ENCODE data around the gene NR1I2. TPM values are rescaled to one million over a fixed set of nuclear protein-coding genes. Genes with fewer than 3 reads are reported as not detected.

Gene NR1I2
- polyA plus RNA-seq, 3 donors, result 0.07 TPM; not detected in 2

GRCh38 chr3:119778811-119779210, 3.1 kb upstream of the NR1I2 start:
- Histone ChIP-seq H3K9me3 (replicated peaks in 1 of 2; ENCODE audit: control insufficient read depth in 1 of 2, insufficient read depth in 1 of 2, low read length in 2 of 2) (no peaks in the 10 kb centered on the region), H3K36me3 (replicated peaks in 1 of 2; ENCODE audit: control insufficient read depth in 1 of 2, insufficient read depth in 2 of 2, low read length in 2 of 2) (no peaks in the 10 kb centered on the region), H3K9ac (ENCODE audit: insufficient read depth, low read length, poor library complexity, severe bottlenecking) (no peak overlapping the region), H2AFZ (ENCODE audit: insufficient read depth, low read depth, low read length, poor library complexity, severe bottlenecking) (no peak overlapping the region), H3K27ac (ENCODE audit: low read depth in 1 of 2, low read length in 2 of 2) (no peak overlapping the region), H3K4me2 (replicated peaks; ENCODE audit: extremely low read depth, low read length, poor library complexity, severe bottlenecking) (no peak overlapping the region), H3K4me1 (ENCODE audit: control insufficient read depth in 1 of 2, insufficient read depth in 2 of 2, low read length in 2 of 2) (peaks cover 23 to 27% of the 10 kb centered on the region in 2 donors), H3K79me2 (ENCODE audit: insufficient read depth, low read length) (no peaks in the 10 kb centered on the region), H4K20me1 (ENCODE audit: insufficient read depth, low read length) (no peaks in the 10 kb centered on the region), H3K4me3 (replicated peaks in 1 of 3; ENCODE audit: low read depth in 2 of 3, low read length in 3 of 3) (no peak overlapping the region), H3K27me3 (ENCODE audit: control insufficient read depth in 2 of 2, insufficient read depth in 2 of 2, low read length in 2 of 2) (no peaks in the 10 kb centered on the region)
- no peak for DNase-seq
- intact Hi-C loops (cut with micrococcal nuclease), result no loop called here
- Mint-ChIP-seq H3K4me3 (no peak overlapping the region), H3K9me3 (peaks cover 0 to 7% (median 4%) of the 10 kb centered on the region in 7 donors), H3K36me3 (no peaks in the 10 kb centered on the region), H3K27me3 (ENCODE audit: low read depth in 3 of 3) (no peaks in the 10 kb centered on the region), H3K4me1 (peaks cover 38% of the 10 kb centered on the region), H3K27ac (no peak overlapping the region)
- no peak for TF ChIP-seq CTCF (IDR thresholded peaks at IDR 0.05)
- no CpG with 5 or more reads among the region's 2 CpGs for WGBS (ENCODE audit: insufficient coverage)

DNA sequence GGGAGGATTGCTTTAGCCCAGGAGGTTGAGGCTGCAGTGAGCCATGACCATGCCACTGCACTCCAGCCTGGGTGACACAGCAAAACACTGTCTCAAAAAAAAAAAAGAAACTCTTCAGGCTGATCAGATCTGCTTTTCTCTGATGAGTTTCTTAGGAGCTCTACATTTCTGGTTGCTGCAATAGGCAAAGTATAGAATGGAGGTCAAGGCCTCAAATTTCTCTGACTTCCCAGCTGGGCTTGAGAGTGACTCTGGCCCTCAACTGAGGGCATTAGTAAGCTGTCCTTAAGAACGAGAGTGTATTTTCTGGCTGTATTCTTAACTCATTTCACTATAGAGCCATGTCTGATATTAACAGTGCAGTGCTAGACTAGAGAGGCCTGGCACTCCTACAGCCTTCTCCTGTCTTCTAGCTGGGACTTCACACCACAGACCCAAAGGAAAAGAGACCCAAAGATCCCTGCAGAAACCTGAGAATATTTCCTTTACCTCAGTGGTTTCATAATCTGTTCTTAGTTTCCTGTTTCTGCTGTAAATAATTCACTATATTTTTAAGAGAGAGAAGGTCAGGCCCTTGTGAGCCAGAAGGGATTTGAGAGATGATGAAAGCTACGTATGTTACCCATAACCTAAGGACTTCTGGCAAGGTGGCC, 2.0 kb upstream of the NR1I2 start:
- Histone ChIP-seq H3K27me3 (ENCODE audit: control insufficient read depth in 2 of 2, insufficient read depth in 2 of 2, low read length in 2 of 2) (no peaks in the 10 kb centered on the region), H4K20me1 (ENCODE audit: insufficient read depth, low read length) (no peaks in the 10 kb centered on the region), H2AFZ (ENCODE audit: insufficient read depth, low read depth, low read length, poor library complexity, severe bottlenecking) (no peak overlapping the region), H3K4me3 (replicated peaks in 1 of 3; ENCODE audit: low read depth in 2 of 3, low read length in 3 of 3) (no peak overlapping the region), H3K4me1 (ENCODE audit: control insufficient read depth in 1 of 2, insufficient read depth in 2 of 2, low read length in 2 of 2) (peaks cover 20 to 27% of the 10 kb centered on the region in 2 donors), H3K4me2 (replicated peaks; ENCODE audit: extremely low read depth, low read length, poor library complexity, severe bottlenecking) (no peak overlapping the region), H3K9ac (ENCODE audit: insufficient read depth, low read length, poor library complexity, severe bottlenecking) (no peak overlapping the region), H3K36me3 (replicated peaks in 1 of 2; ENCODE audit: control insufficient read depth in 1 of 2, insufficient read depth in 2 of 2, low read length in 2 of 2) (no peaks in the 10 kb centered on the region), H3K79me2 (ENCODE audit: insufficient read depth, low read length) (no peaks in the 10 kb centered on the region), H3K27ac (ENCODE audit: low read depth in 1 of 2, low read length in 2 of 2) (peak overlapping the region in 1 of 2 donors; percentile 60), H3K9me3 (replicated peaks in 1 of 2; ENCODE audit: control insufficient read depth in 1 of 2, insufficient read depth in 1 of 2, low read length in 2 of 2) (no peaks in the 10 kb centered on the region)
- H3K27ac Mint-ChIP-seq, result peak overlapping the region in 5 of 7 donors; percentile 19 to 77 (median 59)
- TF ChIP-seq CTCF (IDR thresholded peaks at IDR 0.05), result no peak
- no peaks in the 10 kb centered on the region for H3K36me3 Mint-ChIP-seq
- H3K4me3 Mint-ChIP-seq, result no peak overlapping the region
- DNase-seq, result no peak
- no peaks in the 10 kb centered on the region for H3K27me3 Mint-ChIP-seq (ENCODE audit: low read depth in 3 of 3)
- intact Hi-C loops (cut with micrococcal nuclease), result no loop called here
- H3K4me1 Mint-ChIP-seq, result peaks cover 37% of the 10 kb centered on the region
- WGBS (ENCODE audit: insufficient coverage), result no CpG with 5 or more reads among the region's 2 CpGs
- H3K9me3 Mint-ChIP-seq, result peaks cover 0 to 7% (median 4%) of the 10 kb centered on the region in 7 donors
